WI38 (cell line): ENCODE data around the gene RPS3A.

Experiments used
- H3K4me3 ChIP-seq: 2 replicates; pipeline ENCODE4 v1.5.1; 2011; ENCODE audit warnings: low read depth, mild to moderate bottlenecking, control low read depth, low read length
- TF ChIP-seq, protein P1 (sequence below): IDR thresholded peaks from 2 replicates; pipeline ENCODE4 v1.5.1; 2012; ENCODE audit warnings: low read depth, mild to moderate bottlenecking, control low read depth, low read length

RPS3A gene

DNA sequence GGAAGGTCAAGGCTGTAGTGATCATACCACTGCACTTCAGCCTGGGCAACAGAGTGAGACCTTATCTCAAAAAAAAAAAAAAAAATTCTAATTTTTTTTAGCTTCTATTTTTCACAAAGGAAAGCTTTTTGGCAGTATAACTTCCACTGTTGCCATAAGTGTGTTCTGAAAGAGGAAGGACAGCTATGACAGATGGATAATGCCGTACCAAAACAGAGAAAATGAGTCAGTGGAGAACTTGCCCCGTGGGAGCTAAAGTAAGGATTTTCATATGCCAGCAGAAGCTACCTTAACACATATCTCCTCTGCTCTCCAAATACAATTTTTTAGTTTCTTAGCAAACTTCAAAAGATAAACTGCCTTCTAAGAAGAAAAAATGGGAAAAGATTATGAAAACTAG is 43.7 kb downstream of the RPS3A start:
- TF ChIP-seq, protein P1, sequence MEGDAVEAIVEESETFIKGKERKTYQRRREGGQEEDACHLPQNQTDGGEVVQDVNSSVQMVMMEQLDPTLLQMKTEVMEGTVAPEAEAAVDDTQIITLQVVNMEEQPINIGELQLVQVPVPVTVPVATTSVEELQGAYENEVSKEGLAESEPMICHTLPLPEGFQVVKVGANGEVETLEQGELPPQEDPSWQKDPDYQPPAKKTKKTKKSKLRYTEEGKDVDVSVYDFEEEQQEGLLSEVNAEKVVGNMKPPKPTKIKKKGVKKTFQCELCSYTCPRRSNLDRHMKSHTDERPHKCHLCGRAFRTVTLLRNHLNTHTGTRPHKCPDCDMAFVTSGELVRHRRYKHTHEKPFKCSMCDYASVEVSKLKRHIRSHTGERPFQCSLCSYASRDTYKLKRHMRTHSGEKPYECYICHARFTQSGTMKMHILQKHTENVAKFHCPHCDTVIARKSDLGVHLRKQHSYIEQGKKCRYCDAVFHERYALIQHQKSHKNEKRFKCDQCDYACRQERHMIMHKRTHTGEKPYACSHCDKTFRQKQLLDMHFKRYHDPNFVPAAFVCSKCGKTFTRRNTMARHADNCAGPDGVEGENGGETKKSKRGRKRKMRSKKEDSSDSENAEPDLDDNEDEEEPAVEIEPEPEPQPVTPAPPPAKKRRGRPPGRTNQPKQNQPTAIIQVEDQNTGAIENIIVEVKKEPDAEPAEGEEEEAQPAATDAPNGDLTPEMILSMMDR = no peak
- H3K4me3 ChIP-seq = no peak overlapping the region

DNA sequence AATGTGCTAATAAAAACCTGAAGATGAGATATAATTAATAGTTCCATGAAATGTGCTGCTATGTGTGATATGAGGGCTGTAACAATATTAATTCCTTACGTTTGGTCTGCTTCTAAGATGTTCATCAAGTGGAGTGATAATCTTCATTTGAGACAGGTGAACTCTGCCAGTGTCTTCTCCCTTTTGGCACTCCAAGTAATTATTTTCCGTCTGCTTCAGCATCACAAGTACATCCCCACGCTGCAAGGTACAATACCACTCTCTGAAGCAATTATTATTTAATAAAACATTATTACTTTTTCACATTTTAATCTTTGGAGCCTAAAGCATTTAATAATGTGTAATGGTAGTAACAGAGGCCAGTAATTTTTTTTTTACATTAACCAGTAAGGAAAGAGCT is 44.4 kb downstream of the RPS3A start:
- no peak overlapping the region for H3K4me3 ChIP-seq
- TF ChIP-seq, protein P1 = no peak

DNA sequence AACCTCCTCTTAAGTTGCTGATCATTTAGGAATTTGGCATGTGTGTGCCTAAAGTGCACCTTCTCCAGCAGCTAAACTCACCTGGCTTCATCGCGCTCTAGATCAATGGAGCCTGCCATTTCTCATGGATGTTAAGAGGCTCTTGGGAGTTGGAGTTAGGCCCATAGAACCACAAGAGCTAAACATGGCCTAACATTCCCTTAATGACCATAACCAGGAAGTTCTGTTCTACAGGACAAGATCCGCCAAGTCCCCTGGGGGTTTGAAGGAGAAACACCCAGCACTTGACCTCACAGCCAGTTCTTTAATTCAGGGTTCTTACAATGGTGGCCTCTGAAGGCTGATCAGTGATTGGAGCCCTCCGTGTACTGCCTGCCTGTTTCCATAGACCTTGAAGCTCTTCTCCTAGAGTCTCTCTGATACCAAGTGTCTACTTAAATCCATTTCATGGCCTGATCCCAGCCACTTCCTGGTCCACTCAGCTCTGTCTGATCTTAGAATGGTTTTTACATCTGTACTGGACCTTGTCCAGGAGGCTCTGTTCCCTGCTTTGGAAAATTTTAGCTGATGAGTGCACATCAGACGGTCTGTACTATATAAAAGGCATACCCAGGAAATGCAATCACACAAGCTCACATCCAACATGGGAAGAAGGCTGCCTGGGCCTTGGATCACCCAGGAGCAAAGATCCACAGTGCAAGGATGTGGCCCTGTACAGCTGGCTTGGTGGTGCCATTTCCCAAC is 45.1 kb downstream of the RPS3A start:
- TF ChIP-seq, protein P1 = no peak

DNA sequence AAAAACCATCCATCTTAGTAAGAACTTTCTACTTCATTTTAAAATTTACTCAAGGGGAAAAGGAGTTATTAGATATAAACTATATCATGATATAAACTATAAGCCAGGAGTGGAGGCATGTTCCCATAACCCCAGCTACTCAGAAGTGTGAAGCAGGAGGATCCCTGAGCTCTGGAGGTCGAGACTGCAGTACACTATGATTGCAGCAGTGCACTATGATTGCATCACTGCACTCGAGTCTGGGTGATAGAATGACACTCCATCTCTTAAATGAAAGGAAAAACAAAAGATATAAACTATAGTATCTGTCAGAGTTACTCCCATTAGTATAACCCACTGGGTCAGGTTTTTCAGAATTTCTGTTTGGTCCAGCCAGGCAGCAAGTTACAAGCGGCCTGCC is 47.6 kb downstream of the RPS3A start:
- TF ChIP-seq, protein P1 = no peak
- H3K4me3 ChIP-seq = no peak overlapping the region

More for the DNA sequence above, 45.1 kb downstream of the RPS3A start:
- no peak overlapping the region for H3K4me3 ChIP-seq

DNA sequence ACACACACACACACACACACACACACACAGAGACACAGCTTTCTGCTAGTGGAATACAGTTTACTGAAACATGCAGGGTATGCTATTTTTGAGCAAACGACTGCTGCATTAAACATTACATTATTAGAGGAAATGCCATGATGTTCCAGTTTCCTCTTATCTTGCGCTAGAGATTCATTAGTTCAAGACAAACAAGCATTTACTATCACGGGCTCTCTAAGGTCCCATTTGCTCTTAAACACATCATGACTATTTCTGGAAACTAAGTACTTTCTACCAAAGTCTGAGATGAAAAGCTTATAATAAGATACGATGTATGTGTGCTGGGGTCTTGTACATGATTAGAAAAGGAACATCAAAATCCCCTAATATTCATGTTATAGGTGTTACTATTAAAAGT is 48.8 kb downstream of the RPS3A start:
- no peak overlapping the region for H3K4me3 ChIP-seq
- TF ChIP-seq, protein P1 = no peak

DNA sequence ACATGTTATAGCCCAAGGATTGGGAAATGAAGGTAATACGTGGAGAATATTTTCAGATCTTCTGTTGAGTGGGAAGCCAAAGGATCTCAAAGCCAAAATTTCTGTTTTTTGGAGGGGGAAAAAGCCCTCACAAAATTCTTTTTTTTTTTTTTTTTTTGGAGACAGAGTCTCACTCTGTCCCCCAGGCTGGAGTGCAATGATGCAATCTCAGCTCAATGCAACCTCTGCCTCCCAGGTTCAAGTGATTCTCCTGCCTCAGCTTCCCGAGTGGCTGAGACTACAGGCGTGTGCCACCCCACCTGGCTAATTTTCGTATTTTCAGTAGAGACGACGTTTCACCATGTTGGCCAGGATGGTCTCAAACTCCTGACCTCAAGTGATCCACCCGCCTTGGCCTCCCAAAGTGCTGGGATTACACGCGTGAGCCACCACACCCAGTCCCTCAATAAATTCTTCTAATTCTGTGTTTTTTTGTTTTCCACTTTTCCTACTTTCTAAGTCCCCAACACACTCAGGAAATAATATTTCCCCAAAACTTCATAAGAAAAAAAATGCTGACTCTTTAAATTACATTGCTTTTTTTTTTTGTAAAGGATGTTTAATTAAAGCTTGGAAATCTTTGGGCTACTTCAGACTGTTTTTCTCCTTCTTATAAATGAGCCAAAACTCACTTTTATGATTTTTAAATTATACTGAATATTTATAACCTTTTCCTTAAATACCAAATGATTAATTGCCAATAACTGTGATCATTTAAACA is 51.6 kb downstream of the RPS3A start:
- TF ChIP-seq, protein P1 = no peak
- no peak overlapping the region for H3K4me3 ChIP-seq

DNA sequence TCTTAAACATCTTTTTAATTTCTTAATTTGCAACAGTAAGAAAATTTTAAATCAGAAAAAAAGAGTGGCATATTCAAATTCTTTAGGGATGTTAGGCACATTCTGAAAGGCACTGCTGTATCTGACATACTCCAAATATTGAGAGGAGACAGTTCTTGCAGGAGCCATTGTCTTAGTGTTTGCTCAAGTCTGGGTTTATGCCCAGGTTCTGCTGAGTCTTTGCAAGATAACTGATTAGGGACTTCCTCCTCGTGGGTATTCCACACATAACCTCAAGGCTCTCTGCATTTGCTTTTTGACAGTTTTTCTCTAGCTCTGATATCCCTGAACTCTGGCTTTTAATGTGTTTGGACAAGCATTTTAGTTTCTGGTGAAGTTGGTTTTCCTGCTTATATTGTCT is 52.6 kb downstream of the RPS3A start:
- H3K4me3 ChIP-seq = no peak overlapping the region
- TF ChIP-seq, protein P1 = no peak
